Measurements from ENCODE around the gene HECTD1.
"Not testable (repeated sequence)": the region's sequence is repeated elsewhere in the genome, so short reads cannot be mapped to it uniquely, and the experiment has no call there.

Gene HECTD1

DNA sequence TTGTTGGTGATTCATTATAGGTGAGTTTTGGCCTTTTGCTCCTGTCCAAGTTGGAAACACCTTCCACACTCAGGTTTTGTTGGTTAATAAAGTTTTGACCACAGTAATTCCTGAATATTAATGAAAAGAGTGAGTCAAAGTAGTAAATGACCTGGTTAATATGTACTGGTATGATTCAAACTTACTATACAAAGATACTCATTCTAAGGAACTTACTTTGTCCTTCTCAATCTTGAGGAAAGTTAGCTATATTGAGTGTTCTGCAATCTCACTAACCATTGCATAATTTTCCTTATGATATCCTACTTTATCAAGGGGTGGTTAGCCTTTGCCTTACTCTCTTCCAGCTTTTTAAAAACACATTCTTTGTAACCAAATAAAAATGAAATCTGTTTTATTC lies 20.9 kb upstream of the HECTD1 start:
- no peak for DNase-seq (ENCODE audit: low read depth)

DNA sequence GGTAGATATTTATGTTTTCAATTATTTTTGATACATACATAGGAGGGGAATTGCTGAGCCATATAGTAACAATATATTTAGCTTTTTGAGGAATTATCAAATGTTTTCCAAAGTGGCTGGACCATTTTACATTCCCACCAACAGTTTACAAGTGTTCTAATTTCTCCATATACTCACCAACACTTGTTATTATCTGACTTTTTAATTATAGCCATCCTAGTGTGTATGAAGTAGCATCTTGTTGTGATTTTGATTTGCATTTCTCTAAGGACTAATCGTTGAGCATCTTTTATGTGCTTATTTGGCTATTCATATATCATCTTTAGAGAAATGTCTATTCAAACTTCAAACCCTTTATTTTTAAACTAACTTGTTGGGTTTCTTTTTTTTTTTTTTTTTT lies 17.2 kb upstream of the HECTD1 start:
- DNase-seq (ENCODE audit: low read depth): no peak

DNA sequence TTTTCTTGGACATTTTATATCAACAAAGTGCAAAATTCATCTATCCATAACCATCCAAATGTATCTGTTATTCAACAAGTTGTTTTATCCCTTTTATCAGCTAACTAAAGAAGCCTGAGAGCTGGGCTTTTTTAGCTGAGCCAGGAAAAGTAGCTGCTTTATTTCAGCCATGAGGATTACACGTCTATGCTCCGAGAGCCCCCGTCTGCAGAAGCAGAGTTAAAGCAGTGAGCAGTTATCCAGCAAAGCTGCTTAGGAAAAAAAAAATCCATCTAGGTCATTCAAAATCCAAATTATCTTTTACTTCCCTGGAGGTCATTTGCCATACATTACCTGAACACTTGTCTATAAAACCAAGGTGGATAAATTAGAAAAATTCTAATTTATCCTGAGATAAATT lies 15.7 kb upstream of the HECTD1 start:
- no peak for DNase-seq (ENCODE audit: low read depth)

DNA sequence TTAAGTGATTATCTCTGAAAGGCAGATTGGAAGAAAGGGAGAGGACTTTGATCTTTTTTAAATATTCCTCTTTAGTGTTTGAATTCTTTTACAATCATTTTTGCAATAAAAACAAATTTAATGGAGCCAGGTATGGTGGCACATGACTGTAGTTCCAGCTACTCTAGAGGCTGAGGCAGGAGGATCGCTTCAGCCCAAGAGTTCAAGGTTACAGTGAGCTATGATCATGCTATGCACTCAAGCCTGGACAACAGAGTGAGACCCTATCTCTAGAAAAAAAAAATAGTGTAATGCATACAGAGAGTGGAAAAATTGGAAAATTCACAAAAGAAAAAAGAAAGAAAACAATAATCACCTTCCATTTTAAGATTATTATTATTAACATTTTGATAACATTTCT lies 15.2 kb upstream of the HECTD1 start:
- no peak for DNase-seq (ENCODE audit: low read depth)

DNA sequence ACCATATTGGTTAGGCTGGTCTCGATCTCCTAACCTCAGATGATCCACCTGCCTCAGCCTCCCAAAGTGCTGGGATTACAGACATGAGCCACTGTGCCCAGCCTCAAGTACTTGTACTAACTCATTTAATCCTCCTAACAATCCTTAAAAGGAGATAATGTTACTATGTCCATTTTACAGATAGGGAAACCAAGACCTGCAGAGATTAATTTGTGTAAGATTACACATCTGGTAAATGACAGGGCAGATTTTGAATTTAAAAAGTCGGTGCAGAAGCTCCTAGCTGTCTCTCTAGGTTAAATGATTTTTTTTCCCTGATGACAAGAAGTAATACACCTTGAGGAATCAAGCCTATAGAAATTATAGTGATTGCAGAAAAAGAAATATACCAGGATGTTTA lies 13.7 kb upstream of the HECTD1 start:
- no peak for DNase-seq (ENCODE audit: low read depth)

DNA sequence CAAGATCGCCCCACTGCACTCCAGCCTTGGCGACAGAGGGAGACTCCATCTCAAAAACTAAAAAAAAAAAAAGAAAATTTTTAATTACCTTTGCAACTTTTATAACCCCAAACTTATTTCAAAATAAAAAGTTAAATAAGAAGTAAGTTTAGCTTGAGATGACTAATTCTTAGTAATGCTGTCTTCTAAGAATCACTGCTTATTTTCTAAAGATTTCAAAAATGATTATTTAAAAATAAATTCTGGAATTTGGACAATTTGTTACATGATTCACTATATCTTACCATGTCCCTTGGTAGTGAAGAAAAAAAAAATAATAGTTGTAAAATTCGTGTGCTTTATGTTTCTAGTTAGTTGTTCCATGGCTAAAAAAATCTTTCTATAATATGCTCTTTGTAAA lies 11.6 kb upstream of the HECTD1 start:
- no peak for DNase-seq (ENCODE audit: low read depth)

DNA sequence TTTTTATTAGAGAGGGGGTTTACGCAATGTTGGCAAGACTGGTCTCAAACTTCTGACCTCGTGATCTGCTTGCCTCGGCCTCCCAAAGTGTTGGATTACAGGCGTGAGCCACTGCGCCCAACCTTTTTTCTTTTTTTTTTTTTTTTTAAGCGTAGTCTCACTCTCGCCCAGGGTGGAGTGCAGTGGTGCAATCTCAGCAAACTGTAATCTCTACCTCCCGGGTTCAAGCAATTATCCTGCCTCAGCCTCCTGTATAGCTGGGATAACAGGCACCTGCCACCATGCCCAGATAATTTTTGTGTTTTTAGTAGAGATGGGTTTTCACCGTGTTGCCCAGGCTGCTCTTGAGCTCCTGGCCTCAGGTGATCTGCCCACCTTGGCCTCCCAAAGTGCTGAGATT lies 8.8 kb upstream of the HECTD1 start:
- DNase-seq (ENCODE audit: low read depth): no peak

DNA sequence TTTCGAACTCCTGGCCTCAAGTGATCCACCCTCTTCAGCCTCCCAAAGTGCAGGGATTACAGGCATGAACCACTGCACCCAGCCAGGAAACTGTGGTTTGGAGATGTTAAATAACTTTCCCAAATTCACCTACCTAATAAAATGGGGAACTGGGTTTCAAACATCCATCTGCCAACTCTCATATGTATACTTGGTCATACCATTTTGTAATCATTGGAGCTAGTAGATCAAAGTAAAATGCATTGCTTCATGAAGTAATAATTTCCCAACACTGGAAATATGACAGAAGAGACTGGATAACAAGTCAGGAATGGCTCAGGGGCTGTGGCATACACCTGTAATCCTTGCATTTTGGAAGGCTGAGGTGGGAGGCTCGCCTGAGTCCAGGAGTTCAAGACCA lies 5.3 kb upstream of the HECTD1 start:
- no peak for DNase-seq (ENCODE audit: low read depth)

DNA sequence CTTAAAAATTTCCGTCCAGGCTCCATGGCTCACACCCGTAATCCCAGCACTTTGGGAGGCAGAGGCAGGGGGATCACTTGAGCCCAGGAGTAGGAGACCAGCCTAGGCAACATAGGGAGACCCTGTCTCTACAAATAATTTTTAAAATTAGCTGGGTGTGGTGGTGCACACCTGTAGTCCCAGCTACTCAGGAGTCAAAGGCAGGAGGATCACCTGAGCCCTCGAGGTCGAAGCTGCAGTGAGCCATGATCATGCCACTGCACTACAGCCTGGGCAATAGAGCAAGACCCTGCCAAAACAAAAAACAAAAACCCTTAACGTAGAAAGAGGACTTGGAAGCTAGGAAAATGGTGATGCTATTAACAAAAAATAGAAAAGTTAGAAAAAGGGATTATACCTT lies 2.0 kb upstream of the HECTD1 start:
- DNase-seq (ENCODE audit: low read depth): no peak

DNA sequence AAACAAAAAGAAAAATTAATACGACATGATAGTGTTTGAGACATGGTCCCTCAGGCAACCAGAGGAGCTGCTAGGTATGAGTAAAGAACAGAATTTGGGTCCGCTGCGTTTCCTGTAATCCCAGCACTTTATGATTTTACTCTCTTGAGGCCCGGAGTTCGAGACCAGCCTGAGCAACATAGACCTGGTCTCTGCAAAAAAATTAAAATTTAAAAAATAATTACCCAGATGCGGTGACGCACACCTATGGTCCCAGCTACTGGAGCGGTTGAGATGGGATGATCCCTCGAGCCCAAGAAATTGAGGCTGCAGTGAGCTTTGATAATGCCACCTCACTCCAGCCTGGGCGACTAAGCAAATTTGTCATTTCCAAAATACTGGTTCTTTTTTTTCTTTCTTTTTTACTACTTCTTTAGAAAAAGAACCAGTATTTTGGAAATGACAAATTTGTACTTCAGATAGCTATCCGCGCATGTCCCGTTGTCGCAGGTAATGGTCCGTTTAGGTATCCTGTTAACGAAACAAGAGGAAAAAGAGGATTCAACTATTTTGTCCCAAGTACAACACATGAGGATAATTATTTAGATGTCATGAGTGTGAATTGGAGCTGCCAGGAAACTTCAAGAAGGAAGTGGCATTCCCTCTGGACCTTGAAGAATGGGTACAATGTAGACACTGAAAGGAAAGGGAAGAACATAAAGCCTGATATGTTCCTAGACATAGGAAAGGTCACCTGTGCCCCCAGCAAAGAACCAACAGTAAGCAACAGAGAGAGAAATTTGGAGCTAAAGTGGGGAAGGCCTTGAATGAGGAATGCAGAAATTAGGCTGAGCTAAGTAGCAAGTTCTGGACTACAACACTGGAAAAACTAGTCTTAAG lies 1.2 kb upstream of the HECTD1 start:
- no peak for DNase-seq (ENCODE audit: low read depth)

DNA sequence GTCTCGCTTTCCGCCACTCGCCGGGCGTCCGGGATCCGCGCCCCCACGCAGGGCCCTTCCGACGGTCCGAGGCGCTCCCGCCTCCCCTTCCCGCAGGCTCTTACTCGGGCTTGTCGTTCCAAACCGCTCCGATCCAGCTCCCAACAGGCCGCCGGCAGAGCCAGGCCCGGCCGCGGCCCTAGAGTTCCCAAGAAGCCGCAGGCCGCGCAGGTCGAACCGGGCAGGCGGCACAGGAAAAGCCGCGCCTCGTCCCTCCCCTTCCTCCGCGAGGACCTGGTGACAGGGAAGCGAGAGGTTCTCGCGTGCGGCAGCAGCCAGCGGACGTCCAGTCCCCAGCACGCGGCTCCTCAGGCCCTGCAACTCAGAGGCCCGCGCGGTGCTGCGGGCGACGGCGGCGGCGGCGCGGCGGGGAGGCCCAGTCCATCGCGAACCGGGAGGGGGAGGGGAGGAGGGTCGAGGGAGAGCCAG lies 272 bp downstream of the HECTD1 start:
- peak; percentile 77 for DNase-seq (ENCODE audit: low read depth)

DNA sequence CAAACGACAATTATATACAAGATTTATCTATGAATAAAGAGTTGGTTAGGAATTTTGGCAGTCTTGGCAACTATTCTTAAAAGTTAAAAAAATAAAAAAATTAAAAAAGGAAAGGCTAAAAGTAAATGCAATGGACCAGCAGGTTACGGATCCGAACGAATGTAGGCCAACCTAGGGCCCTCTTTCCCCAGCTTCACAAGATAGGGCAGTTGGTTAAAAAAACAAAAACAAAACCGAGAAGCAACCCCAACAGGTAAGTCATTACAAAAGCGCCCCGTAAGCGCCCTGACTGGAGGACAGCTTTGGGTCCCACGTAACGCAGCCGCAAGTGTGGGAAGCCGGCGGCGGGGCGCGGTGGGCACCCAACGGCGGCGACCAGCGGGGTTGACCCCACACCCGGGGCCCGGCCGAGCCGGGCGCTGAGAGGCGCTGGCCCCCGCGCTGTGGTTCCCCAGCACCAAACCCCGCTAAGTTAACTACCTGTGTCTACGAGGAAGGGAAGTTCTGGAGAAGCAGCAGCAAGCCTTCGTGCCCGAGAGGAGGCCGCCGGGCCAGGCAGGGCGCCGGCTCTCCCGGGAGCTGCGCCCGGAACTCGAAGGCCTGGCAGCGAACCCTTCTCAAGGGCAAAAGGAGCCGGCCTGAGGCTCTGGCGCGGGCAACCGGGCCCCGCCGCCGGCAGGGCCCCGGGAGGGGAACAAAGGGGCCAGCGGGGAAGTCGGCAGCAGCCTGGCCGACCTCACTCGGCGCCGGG lies 882 bp downstream of the HECTD1 start:
- no peak for DNase-seq (ENCODE audit: low read depth)

DNA sequence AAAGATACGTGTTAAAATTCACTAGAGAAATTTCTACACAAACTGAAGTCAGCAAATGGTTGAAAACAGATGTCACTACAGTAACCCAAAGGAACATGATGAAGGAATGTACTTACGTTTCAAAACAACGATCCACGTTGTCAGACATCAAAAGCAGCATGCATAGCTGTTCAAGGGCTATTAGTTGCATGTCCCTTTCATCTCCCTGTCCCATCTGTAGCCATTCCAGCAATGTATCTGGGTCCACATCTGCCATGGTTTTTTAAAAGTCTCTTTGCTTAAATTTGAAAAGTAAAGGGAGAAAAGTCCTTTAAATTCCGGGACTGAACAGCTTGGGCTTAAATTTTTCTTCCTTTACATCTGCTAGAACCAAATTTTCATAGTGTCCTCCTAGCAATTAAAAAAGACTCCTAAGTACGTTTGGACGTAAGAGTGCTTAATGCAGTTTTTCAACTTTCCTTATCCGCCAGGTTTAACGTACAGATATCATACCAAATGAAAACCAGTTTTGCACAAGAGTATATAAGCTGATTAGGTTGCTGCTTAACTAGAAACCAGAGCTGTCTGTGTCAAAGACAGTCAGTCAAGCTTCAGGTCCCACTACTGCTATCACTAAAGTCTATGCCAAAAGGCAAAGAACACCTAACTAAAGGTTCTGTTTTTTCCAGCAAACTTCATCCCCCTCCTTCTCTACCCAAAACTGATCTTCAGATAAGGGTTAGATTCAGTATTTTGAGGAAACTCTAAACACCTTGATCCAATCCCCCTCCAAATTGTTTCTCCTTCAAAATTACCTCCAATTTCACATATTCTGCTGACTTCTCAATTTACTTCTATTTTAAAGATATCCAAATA lies 1.7 kb downstream of the HECTD1 start:
- DNase-seq (ENCODE audit: low read depth): peak; percentile 29

DNA sequence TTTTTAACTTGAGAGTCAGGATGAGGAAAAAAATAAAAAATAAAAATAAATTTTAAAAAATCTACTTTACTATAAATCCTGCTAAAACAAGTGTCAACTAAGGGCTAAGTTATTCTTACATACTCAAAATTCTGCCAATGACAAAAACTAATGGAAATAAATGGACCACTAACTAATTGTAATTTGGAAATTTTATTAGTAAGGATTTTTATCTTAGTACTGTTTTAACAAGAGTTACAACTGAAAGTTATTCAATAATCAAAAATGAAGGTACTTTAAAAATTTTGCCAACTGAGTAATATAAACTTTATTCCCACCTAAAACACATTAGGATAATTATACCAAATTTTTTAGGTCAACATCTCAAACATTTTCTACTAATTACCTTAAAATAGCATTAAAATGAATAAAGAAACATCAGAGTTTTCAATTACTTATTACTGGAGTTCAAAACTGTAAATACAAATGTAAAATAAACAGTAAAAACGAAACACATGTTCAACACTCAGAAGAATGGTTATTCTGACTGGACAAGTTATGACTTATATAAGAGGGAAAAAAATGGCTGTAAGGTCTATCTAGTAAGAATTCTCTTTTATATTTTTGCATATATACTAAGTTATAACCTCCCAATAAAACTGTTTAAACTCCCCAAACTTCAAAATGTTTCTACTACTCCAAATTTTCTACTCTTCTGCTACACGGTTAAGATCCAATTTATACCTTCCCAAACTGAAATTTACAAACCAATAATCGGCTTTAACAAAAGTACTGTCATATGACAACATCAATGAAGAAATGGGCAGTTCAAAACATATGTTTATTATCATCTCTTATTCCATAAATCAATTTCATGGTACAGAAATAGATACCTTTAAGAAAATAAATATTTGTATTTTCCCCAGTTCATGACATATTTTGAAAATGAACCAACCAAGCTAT lies 2.7 kb downstream of the HECTD1 start:
- no peak for DNase-seq (ENCODE audit: low read depth)

DNA sequence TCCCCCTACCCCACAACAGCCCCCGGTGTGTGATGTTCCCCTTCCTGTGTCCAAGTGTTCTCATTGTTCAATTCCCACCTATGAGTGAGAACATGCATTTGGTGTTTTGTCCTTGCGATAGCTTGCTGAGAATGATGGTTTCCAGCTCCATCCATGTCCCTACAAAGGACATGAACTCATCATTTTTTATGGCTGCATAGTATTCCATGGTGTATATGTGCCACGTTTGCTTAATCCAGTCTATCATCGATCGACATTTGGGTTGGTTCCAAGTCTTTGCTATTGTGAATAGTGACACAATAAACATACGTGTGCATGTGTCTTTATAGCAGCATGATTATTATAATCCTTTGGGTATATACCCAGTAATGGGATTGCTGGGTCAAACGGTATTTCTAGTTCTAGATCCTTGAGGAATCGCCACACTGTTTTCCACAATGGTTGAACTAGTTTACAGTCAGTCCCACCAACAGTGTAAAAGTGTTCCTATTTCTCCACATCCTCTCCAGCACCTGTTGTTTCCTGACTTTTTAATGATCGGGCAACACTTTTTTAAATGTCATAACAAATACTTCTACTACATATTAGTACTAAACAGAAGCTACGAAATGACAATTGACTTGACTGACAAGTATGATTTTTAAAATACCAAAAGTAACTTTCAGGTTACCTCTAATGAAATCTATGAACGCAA lies 3.5 kb downstream of the HECTD1 start:
- not testable (repeated sequence) for DNase-seq (ENCODE audit: low read depth)

DNA sequence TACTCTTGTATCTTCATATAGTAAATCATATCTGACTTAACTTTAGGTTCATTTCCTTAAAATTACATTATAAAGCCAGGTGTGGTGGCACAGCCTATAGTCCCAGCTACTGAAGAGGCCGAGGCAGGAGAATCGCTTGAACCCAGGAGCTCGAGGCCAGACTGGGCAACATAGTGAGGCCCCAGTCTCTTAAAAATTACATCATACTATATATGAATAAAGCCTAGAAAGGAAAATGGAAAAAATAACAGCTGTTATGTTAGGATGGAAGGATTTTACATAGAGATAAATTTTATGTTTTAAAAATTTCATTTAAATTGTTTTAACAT lies 4.2 kb downstream of the HECTD1 start:
- DNase-seq (ENCODE audit: low read depth): no peak

DNA sequence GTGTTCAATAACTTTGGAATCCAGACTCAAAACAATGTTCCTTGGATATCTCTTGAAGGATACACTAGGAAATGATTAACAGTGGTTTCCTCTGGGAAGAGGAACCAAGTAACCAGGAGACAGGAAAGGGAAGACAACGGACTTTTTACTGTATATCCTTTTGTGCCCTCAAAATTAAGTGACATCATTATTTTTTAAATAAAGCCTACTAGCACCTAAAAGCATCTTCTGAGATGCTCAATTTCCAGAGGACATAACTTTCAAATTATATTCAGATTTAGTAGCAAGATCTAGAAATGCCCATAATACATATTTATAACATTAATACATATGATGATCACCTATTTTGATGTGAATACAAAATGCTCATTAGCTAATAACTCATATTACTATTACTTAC lies 6.5 kb downstream of the HECTD1 start:
- no peak for DNase-seq (ENCODE audit: low read depth)

DNA sequence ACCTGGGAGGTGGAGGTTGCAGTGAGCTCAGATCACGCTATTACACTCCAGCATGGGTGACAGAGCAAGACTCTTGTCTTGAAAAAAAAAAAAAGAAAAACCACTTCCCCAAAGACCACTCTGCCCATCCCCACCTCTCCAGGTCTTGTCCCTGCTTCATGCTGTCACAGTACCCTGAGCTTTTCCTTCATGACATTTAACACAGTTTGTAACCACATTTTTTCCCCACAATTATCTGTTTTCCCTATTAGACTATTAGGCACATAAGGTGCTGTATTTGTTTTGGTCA lies 6.9 kb downstream of the HECTD1 start:
- no peak for DNase-seq (ENCODE audit: low read depth)

DNA sequence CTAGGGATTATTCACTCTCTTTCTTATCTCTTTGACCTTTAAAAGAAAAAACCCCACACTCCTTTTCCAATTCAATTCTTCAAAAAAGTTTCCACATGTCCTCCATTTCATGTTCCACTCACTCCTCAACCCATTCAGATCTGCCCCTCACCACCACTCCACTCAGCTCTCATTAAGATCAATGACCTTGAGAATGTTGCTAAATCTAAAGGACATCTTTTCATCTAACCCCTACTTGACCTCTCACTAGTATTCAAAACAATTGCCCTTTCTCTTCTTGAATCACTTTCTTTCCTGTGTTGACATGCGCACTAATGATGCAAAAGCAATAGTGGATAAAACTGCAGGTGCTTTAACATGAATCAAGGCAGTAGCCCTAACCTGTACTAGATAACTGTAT lies 9.9 kb downstream of the HECTD1 start:
- DNase-seq (ENCODE audit: low read depth): no peak

DNA sequence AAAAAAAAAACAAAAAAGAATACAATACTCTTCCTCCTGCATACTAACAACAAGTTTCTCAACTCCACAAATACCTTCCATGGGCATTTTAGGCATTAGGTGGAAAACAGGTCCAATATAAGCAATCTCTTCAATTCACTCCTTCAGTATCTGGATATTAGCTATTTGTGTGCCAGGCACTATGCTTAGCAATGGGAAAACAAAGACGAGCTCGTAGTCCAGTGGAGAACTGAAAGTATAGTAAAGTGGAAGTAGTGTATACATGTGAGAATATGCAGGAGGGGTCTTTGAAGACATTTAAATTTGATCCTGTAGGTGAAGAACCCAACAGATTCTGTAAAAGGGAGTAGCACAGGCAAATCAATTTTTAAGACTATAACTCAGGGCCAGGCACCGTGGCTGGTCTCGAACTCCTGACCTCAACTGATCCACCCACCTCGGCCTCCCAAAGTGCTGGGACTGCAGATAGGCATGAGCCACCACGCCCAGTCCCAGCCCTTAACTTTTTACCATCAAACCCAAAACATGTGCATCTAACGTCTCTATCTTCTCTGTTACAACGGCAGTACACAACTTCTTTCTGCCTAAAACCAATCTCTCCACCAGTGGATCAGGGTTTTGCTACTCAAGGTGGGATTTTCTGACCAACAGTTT lies 10.6 kb downstream of the HECTD1 start:
- DNase-seq (ENCODE audit: low read depth): no peak

DNA sequence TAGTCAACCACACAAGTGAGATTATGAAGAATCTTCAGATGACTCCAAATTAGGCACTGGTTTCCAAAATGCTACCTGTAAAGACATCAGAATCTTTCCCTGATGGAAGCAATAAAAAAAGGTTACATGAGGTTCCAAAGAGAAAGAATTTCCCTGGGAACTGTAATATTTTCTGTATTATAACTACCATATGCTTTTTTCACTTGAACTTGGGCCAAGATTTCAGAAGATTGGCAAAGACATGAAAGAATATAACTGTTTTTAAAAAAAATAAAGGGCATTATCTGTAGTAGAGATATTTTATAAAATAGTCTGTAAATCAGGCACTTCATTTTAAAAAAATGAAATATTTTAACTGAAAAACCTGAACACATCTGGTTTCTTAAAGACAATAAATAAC lies 12.9 kb downstream of the HECTD1 start:
- no peak for DNase-seq (ENCODE audit: low read depth)
